Karpas-422 (cell line): ENCODE measurements around the gene TMEM11. TPM values are rescaled to one million over a fixed set of nuclear protein-coding genes. Genes with fewer than 3 reads are reported as not detected.

Experiments
- DNase-seq: peaks from one replicate; pipeline ENCODE4 v3.0.0-alpha.2; 2015
- H2AFZ ChIP-seq: fragments of 200-600 bp; sonication (generic); 2 replicates; pipeline ENCODE4 v1.6.1; 2014; ENCODE audit warnings: antibody characterized with exemption, low read length, mixed read lengths
- H3K27ac ChIP-seq: fragments of 200-600 bp; sonication (generic); 2 replicates; pipeline ENCODE4 v1.5.1; 2014; ENCODE audit warnings: mild to moderate bottlenecking, low read length, moderate library complexity
- H3K27me3 ChIP-seq: fragments of 200-600 bp; sonication (generic); 2 replicates; pipeline ENCODE4 v1.6.1; 2014; ENCODE audit warnings: low read length, mixed read lengths
- H3K36me3 ChIP-seq: fragments of 200-600 bp; sonication (generic); 2 replicates; pipeline ENCODE4 v1.6.1; 2014; ENCODE audit warnings: low read length, mixed read lengths; ENCODE audit not compliant: insufficient read depth
- H3K4me1 ChIP-seq: fragments of 200-600 bp; sonication (generic); 2 replicates; pipeline ENCODE4 v1.6.1; 2014; ENCODE audit warnings: mild to moderate bottlenecking, low read length, mixed read lengths
- H3K4me2 ChIP-seq: fragments of 200-600 bp; sonication (generic); 2 replicates; pipeline ENCODE4 v1.6.1; 2014; ENCODE audit warnings: low read length, low read depth, mild to moderate bottlenecking; ENCODE audit not compliant: poor library complexity, severe bottlenecking
- H3K4me3 ChIP-seq: fragments of 200-600 bp; sonication (generic); 2 replicates; pipeline ENCODE4 v1.5.1; 2014; ENCODE audit warnings: mild to moderate bottlenecking, antibody characterized with exemption, low read length, mixed read lengths
- H3K79me2 ChIP-seq: fragments of 200-600 bp; sonication (generic); 2 replicates; pipeline ENCODE4 v1.6.1; 2014; ENCODE audit warnings: mild to moderate bottlenecking, low read length, mixed read lengths
- H3K9ac ChIP-seq: fragments of 200-600 bp; sonication (generic); 2 replicates; pipeline ENCODE4 v1.6.0; 2014; ENCODE audit warnings: low read length
- H3K9me2 ChIP-seq: fragments of 200-600 bp; sonication (generic), shearing (Covaris generic); replicated peaks from 2 replicates; pipeline ENCODE4 v1.6.0; 2014; ENCODE audit warnings: mild to moderate bottlenecking, low read length, moderate library complexity; ENCODE audit not compliant: insufficient read depth
- H3K9me3 ChIP-seq: fragments of 300-700, 200-600 bp; sonication (generic); 2 replicates; pipeline ENCODE4 v1.6.1; 2014; ENCODE audit warnings: low read length, mixed read lengths
- H4K20me1 ChIP-seq: fragments of 200-600 bp; sonication (generic); 2 replicates; pipeline ENCODE4 v1.6.1; 2014; ENCODE audit warnings: mild to moderate bottlenecking, antibody characterized with exemption, low read length, low read depth; ENCODE audit not compliant: insufficient read depth
- total RNA-seq: library from RNA; depleted of rRNA; stranded (reverse); fragments of >200 nt; shearing (Covaris generic); gene quantifications from 2 replicates; pipeline ENCODE4 v1.2.3, GENCODE V29; 2014; ENCODE audit warnings: low replicate concordance

Gene TMEM11
- total RNA-seq, 1 experiment from 2014 or later, result 12.5 TPM

DNA sequence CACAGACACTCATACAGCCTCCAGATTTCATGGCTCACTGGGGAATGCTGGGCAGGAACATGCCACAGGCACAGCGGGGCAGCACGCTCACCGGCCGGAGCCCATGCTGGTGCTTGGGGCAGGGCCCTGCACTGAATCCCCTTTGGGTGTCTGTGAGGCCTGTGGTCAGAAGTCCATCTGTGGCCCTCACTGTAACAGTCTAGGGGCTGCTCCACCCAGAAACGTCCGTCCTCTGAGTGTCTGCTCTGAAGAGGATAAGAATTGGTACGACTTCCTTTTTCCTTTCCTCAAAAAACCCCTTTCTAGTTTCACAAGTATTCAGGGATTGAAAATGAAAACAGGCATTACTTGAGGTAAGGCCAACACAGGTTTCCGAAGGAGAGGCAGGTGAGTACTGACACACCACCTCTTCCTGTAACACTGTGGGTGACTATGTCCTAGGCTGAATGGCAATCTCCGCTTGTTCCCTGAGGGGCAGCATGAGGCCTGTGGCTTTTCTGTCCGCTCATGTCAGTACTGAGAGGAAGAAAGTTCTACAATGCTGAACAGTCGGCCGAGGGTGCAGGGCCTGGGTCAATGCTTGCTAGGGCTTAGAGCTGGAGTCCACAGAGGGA lies 42.5 kb downstream of the TMEM11 start:
- Histone ChIP-seq H3K4me2 (no peak overlapping the region), H3K36me3 (no peaks in the 10 kb centered on the region), H3K9me3 (no peaks in the 10 kb centered on the region), H4K20me1 (peaks cover 9% of the 10 kb centered on the region; the same call in 1 of the 2 replicates), H2AFZ (no peak overlapping the region), H3K9me2 (no peaks in the 10 kb centered on the region), H3K4me3 (no peak overlapping the region), H3K27me3 (no peaks in the 10 kb centered on the region), H3K4me1 (no peaks in the 10 kb centered on the region), H3K27ac (no peak overlapping the region), H3K79me2 (no peaks in the 10 kb centered on the region), H3K9ac (no peak overlapping the region)
- no peak for DNase-seq

GRCh38 chr17:21170809-21171208 lies 43.2 kb downstream of the TMEM11 start:
- no peaks in the 10 kb centered on the region for H3K9me2 ChIP-seq
- H3K9ac ChIP-seq, result no peak overlapping the region
- H3K4me1 ChIP-seq, result no peaks in the 10 kb centered on the region
- no peak overlapping the region for H3K4me2 ChIP-seq
- no peaks in the 10 kb centered on the region for H3K79me2 ChIP-seq
- H3K27me3 ChIP-seq, result no peaks in the 10 kb centered on the region
- H3K9me3 ChIP-seq, result no peaks in the 10 kb centered on the region
- H3K4me3 ChIP-seq, result no peak overlapping the region
- H3K27ac ChIP-seq, result no peak overlapping the region
- DNase-seq, result no peak
- no peaks in the 10 kb centered on the region for H3K36me3 ChIP-seq
- peaks cover 9% of the 10 kb centered on the region; the same call in 1 of the 2 replicates for H4K20me1 ChIP-seq
- H2AFZ ChIP-seq, result no peak overlapping the region

GRCh38 chr17:21169496-21169895 lies 44.5 kb downstream of the TMEM11 start:
- Histone ChIP-seq H3K79me2 (no peaks in the 10 kb centered on the region), H3K9me2 (no peaks in the 10 kb centered on the region), H4K20me1 (peaks cover 9% of the 10 kb centered on the region; the same call in 1 of the 2 replicates), H3K27ac (no peak overlapping the region), H3K9ac (no peak overlapping the region), H3K4me3 (no peak overlapping the region), H3K27me3 (no peaks in the 10 kb centered on the region), H3K4me2 (no peak overlapping the region), H2AFZ (no peak overlapping the region), H3K9me3 (no peaks in the 10 kb centered on the region), H3K4me1 (no peaks in the 10 kb centered on the region), H3K36me3 (no peaks in the 10 kb centered on the region)
- DNase-seq, result no peak

GRCh38 chr17:21168555-21168865 lies 45.5 kb downstream of the TMEM11 start:
- H3K4me3 ChIP-seq, result no peak overlapping the region
- no peaks in the 10 kb centered on the region for H3K9me3 ChIP-seq
- H3K79me2 ChIP-seq, result no peaks in the 10 kb centered on the region
- no peaks in the 10 kb centered on the region for H3K9me2 ChIP-seq
- no peak for DNase-seq
- no peak overlapping the region for H3K27ac ChIP-seq
- peaks cover 9% of the 10 kb centered on the region; the same call in 1 of the 2 replicates for H4K20me1 ChIP-seq
- H3K4me1 ChIP-seq, result no peaks in the 10 kb centered on the region
- no peak overlapping the region for H3K4me2 ChIP-seq
- H3K27me3 ChIP-seq, result no peaks in the 10 kb centered on the region
- H3K9ac ChIP-seq, result no peak overlapping the region
- H3K36me3 ChIP-seq, result no peaks in the 10 kb centered on the region
- H2AFZ ChIP-seq, result no peak overlapping the region

DNA sequence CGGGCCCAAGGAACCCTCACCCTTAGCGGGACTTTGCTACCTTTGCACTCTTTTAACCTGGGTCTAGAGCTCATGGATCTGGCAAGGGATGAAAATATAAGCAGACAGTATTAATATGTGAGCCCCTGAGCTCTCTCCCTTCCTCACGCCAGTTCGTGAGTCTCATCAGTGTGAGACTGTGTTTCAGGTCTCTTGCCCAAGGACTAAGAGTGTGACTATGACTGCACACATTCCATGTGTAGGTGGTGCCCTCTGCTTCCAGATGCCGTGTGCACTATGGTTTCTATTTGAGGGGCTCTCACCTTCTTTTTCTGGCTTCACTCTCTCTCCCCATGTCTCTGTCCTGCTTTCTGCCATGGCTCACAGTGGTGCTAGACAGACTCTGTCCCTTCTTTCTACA lies 46.7 kb downstream of the TMEM11 start:
- Histone ChIP-seq H2AFZ (no peak overlapping the region), H3K27me3 (no peaks in the 10 kb centered on the region), H3K79me2 (no peaks in the 10 kb centered on the region), H3K4me3 (no peak overlapping the region), H4K20me1 (peaks cover 9% of the 10 kb centered on the region; the same call in 1 of the 2 replicates), H3K27ac (no peak overlapping the region), H3K9ac (no peak overlapping the region), H3K4me1 (no peaks in the 10 kb centered on the region), H3K4me2 (no peak overlapping the region), H3K36me3 (no peaks in the 10 kb centered on the region), H3K9me3 (no peaks in the 10 kb centered on the region), H3K9me2 (no peaks in the 10 kb centered on the region)
- no peak for DNase-seq

GRCh38 chr17:21166595-21167210 lies 47.3 kb downstream of the TMEM11 start:
- H3K4me2 ChIP-seq, result no peak overlapping the region
- H3K9ac ChIP-seq, result no peak overlapping the region
- peaks cover 9% of the 10 kb centered on the region; the same call in 1 of the 2 replicates for H4K20me1 ChIP-seq
- no peaks in the 10 kb centered on the region for H3K79me2 ChIP-seq
- DNase-seq, result no peak
- no peak overlapping the region for H2AFZ ChIP-seq
- no peaks in the 10 kb centered on the region for H3K27me3 ChIP-seq
- H3K9me3 ChIP-seq, result no peaks in the 10 kb centered on the region
- H3K9me2 ChIP-seq, result no peaks in the 10 kb centered on the region
- H3K4me1 ChIP-seq, result no peaks in the 10 kb centered on the region
- no peaks in the 10 kb centered on the region for H3K36me3 ChIP-seq
- no peak overlapping the region for H3K27ac ChIP-seq
- H3K4me3 ChIP-seq, result no peak overlapping the region

- H3K4me3 ChIP-seq, result no peak overlapping the region
- H3K9me2 ChIP-seq, result no peaks in the 10 kb centered on the region
- no peak overlapping the region for H3K9ac ChIP-seq
- H3K4me2 ChIP-seq, result no peak overlapping the region
- H3K79me2 ChIP-seq, result no peaks in the 10 kb centered on the region
- no peaks in the 10 kb centered on the region for H3K36me3 ChIP-seq
- H3K4me1 ChIP-seq, result no peaks in the 10 kb centered on the region
- no peak overlapping the region for H3K27ac ChIP-seq
- DNase-seq, result no peak
- no peaks in the 10 kb centered on the region for H3K9me3 ChIP-seq
- H4K20me1 ChIP-seq, result peaks cover 9% of the 10 kb centered on the region; the same call in 1 of the 2 replicates
- no peak overlapping the region for H2AFZ ChIP-seq
- H3K27me3 ChIP-seq, result no peaks in the 10 kb centered on the region
These were observed 47.9 kb downstream of the TMEM11 start for GRCh38 chr17:21165922-21166594.

GRCh38 chr17:21164620-21165019 lies 49.3 kb downstream of the TMEM11 start:
- H3K36me3 ChIP-seq, result no peaks in the 10 kb centered on the region
- H3K4me3 ChIP-seq, result no peak overlapping the region
- H3K27me3 ChIP-seq, result no peaks in the 10 kb centered on the region
- no peak for DNase-seq
- no peaks in the 10 kb centered on the region for H3K9me2 ChIP-seq
- no peaks in the 10 kb centered on the region for H3K79me2 ChIP-seq
- H3K27ac ChIP-seq, result no peak overlapping the region
- no peak overlapping the region for H2AFZ ChIP-seq
- peaks cover 4% of the 10 kb centered on the region; the same call in 1 of the 2 replicates for H4K20me1 ChIP-seq
- no peak overlapping the region for H3K9ac ChIP-seq
- H3K4me2 ChIP-seq, result no peak overlapping the region
- H3K9me3 ChIP-seq, result no peaks in the 10 kb centered on the region
- H3K4me1 ChIP-seq, result no peaks in the 10 kb centered on the region
